Epithelial cell of esophagus (primary cell): ENCODE results near the gene FGF14.
"Not testable (repeated sequence)": the region's sequence is repeated elsewhere in the genome, so short reads cannot be mapped to it uniquely, and the experiment has no call there.

Experiments
- DNase-seq: peaks from one replicate; pipeline ENCODE4 v3.0.0; 2010; ENCODE audit warnings: low read depth
- H3K4me3 ChIP-seq: 2 replicates; pipeline ENCODE4 v1.5.1; 2011; ENCODE audit warnings: mild to moderate bottlenecking, low read length, control low read depth
- CTCF ChIP-seq: IDR thresholded peaks from 2 replicates; pipeline ENCODE4 v1.5.1; 2011; ENCODE audit warnings: low read depth, mild to moderate bottlenecking, low read length, control low read depth, inconsistent platforms; ENCODE audit not compliant: insufficient read depth; ENCODE audit errors: missing control alignments

FGF14 gene

GRCh38 chr13:102138635-102139190 lies 263.1 kb downstream of the FGF14 start:
- no peak for TF ChIP-seq CTCF
- H3K4me3 ChIP-seq = no peak overlapping the region
- DNase-seq = peak; percentile 17

- not testable (repeated sequence) for DNase-seq, H3K4me3 ChIP-seq
These were observed 263.9 kb downstream of the FGF14 start for GRCh38 chr13:102137904-102138303.

GRCh38 chr13:102136735-102137296 lies 265.0 kb downstream of the FGF14 start:
- TF ChIP-seq CTCF = no peak

GRCh38 chr13:102132777-102133295 lies 269.0 kb downstream of the FGF14 start:
- TF ChIP-seq CTCF = no peak
- no peak for DNase-seq
- H3K4me3 ChIP-seq = no peak overlapping the region

More at GRCh38 chr13:102136735-102137296, 265.0 kb downstream of the FGF14 start:
- H3K4me3 ChIP-seq = no peak overlapping the region
- DNase-seq = no peak

GRCh38 chr13:102131246-102131645 lies 270.6 kb downstream of the FGF14 start:
- no peak for TF ChIP-seq CTCF
- no peak overlapping the region for H3K4me3 ChIP-seq
- no peak for DNase-seq

GRCh38 chr13:102128216-102128810 lies 273.5 kb downstream of the FGF14 start:
- no peak for TF ChIP-seq CTCF
- H3K4me3 ChIP-seq = no peak overlapping the region
- DNase-seq = peak; percentile 95

GRCh38 chr13:102127153-102127552 lies 274.7 kb downstream of the FGF14 start:
- no peak overlapping the region for H3K4me3 ChIP-seq
- no peak for TF ChIP-seq CTCF
- no peak for DNase-seq
